A549 (cell line): ENCODE measurements around the gene GNAS-AS1. TPM values are rescaled to one million over a fixed set of nuclear protein-coding genes. Genes with fewer than 3 reads are reported as not detected.
"Not testable (repeated sequence)": the region's sequence is repeated elsewhere in the genome, so short reads cannot be mapped to it uniquely, and the experiment has no call there.

ENCODE experiments used
- ATAC-seq, 2 experiments: fragments of 200-7000 bp in 1 of 2; fragments of >200 bp in 1 of 2; cut with Nextera tagmentation in 1 of 2; cut with Tn5 transposase in 1 of 2; 3 replicates each; pipeline versions ENCODE4 v1.8.0 to v1.9.1; 2018 to 2020; ENCODE audit warnings: mild to moderate bottlenecking in 1 of 2, moderate library complexity in 1 of 2
- CTCF ChIA-PET: fragments of 300-600 bp; sonication (Branson Sonifier 250); formaldehyde crosslinking; extraction: SDS; loops from one replicate; lab custom pipeline; 2021; ENCODE audit warnings: antibody characterized with exemption, inconsistent platforms; lab: Yijun Ruan, JAX
- POLR2A ChIA-PET: fragments of 350-600 bp; formaldehyde crosslinking; extraction: SDS; loops from one replicate; lab custom pipeline; 2021; ENCODE audit warnings: antibody characterized with exemption, inconsistent platforms; lab: Yijun Ruan, JAX
- DNase-seq, 2 experiments: peaks; one replicate each; pipeline versions ENCODE4 v3.0.0 to v3.0.0-alpha.2; 2011 to 2016; ENCODE audit warnings: low read depth in 1 of 2, low spot score in 1 of 2
- FAIRE-seq: peaks from 2 replicates; lab custom pipeline; 2011; peaks lifted over from hg19 to GRCh38; lab: Jason Lieb, UNC
- H3K27ac ChIP-seq, 2 experiments: fragments of >200 bp; sonication (Bioruptor Twin); formaldehyde crosslinking; 3 replicates each; pipeline ENCODE4 v1.5.1; 2016 to 2017
- H3K4me1 ChIP-seq: fragments of >200 bp; sonication (Bioruptor Twin); formaldehyde crosslinking; 3 replicates; pipeline ENCODE4 v1.6.1; 2016
- H3K4me2 ChIP-seq: fragments of >200 bp; sonication (Bioruptor Twin); formaldehyde crosslinking; 3 replicates; pipeline ENCODE4 v1.6.1; 2016
- H3K4me3 ChIP-seq: fragments of >200 bp; sonication (Bioruptor Twin); formaldehyde crosslinking; 3 replicates; pipeline ENCODE4 v1.5.1; 2016
- H3K9me3 ChIP-seq: fragments of >200 bp; sonication (Bioruptor Twin); formaldehyde crosslinking; 3 replicates; pipeline ENCODE4 v1.6.1; 2016
- BHLHE40 ChIP-seq: IDR thresholded peaks from 2 replicates; pipeline ENCODE4 v1.6.1; 2012; ENCODE audit warnings: low read depth, low read length, inconsistent platforms
- CBX8 ChIP-seq: fragments of 200-600 bp; sonication (generic); IDR thresholded peaks from 2 replicates; pipeline ENCODE4 v1.6.1; 2016
- EHF ChIP-seq: fragments of 250-450 bp; sonication (Bioruptor Pico); IDR thresholded peaks from 2 replicates; pipeline ENCODE4 v1.5.0; 2020; ENCODE audit warnings: mild to moderate bottlenecking
- EP300 ChIP-seq, 2 experiments: fragments of >200 bp; sonication (Bioruptor Twin); formaldehyde crosslinking; IDR thresholded peaks; 2 replicates in 1 of 2; 3 replicates in 1 of 2; pipeline ENCODE4 v1.6.1; 2016 to 2017
- FOSB ChIP-seq: fragments of 250-450 bp; sonication (Bioruptor Pico); IDR thresholded peaks from 2 replicates; pipeline ENCODE4 v1.5.0; 2020; ENCODE audit warnings: mild to moderate bottlenecking, moderate library complexity
- FOSL2 ChIP-seq, 2 experiments: fragments of 450-650 bp in 1 of 2; fragments of >200 bp in 1 of 2; sonication (Bioruptor Twin) in 1 of 2; formaldehyde crosslinking; IDR thresholded peaks; 2 replicates each; pipeline versions ENCODE4 v1.5.0 to v1.6.1; 2016 to 2020; ENCODE audit warnings: mild to moderate bottlenecking in 1 of 2, moderate library complexity in 1 of 2
- FOXS1 ChIP-seq: fragments of 250-450 bp; sonication (Bioruptor Pico); IDR thresholded peaks from 2 replicates; pipeline ENCODE4 v1.5.0; 2020; ENCODE audit warnings: mild to moderate bottlenecking, moderate library complexity
- GATA3 ChIP-seq: IDR thresholded peaks from 2 replicates; pipeline ENCODE4 v1.6.1; 2012; ENCODE audit warnings: borderline replicate concordance
- HDAC2 ChIP-seq: fragments of 200-600 bp; sonication (generic); IDR thresholded peaks from 2 replicates; pipeline ENCODE4 v1.6.1; 2016
- HES2 ChIP-seq: fragments of >200 bp; sonication (Bioruptor Twin); formaldehyde crosslinking; IDR thresholded peaks from 2 replicates; pipeline ENCODE4 v1.6.1; 2016
- HOXB5 ChIP-seq: fragments of 250-450 bp; sonication (Bioruptor Pico); IDR thresholded peaks from 2 replicates; pipeline ENCODE4 v1.5.0; 2020; ENCODE audit warnings: mild to moderate bottlenecking, moderate library complexity
- KDM1A ChIP-seq: fragments of 200-600 bp; sonication (generic); IDR thresholded peaks from 2 replicates; pipeline ENCODE4 v1.6.1; 2016; ENCODE audit warnings: low read depth, mild to moderate bottlenecking
- NPAS2 ChIP-seq: fragments of 250-450 bp; sonication (Bioruptor Pico); IDR thresholded peaks from 2 replicates; pipeline ENCODE4 v1.8.0; 2022; ENCODE audit warnings: mild to moderate bottlenecking, moderate library complexity, borderline replicate concordance
- POLR2AphosphoS2 ChIP-seq: conservative IDR thresholded peaks from 2 replicates; pipeline ENCODE4 v1.6.1; 2012; ENCODE audit warnings: low read length, improper control_type of control experiment, inconsistent platforms
- RAD21 ChIP-seq, 2 experiments: fragments of >200 bp in 1 of 2; sonication (Bioruptor Twin) in 1 of 2; formaldehyde crosslinking in 1 of 2; IDR thresholded peaks in 1 of 2; conservative IDR thresholded peaks in 1 of 2; 2 replicates in 1 of 2; 3 replicates in 1 of 2; pipeline ENCODE4 v1.6.1; 2012 to 2018; ENCODE audit warnings: inconsistent platforms in 1 of 2
- RCOR1 ChIP-seq: fragments of 150-350 bp; IDR thresholded peaks from 2 replicates; pipeline ENCODE4 v1.6.1; 2014; ENCODE audit warnings: antibody characterized with exemption, low read length, low read depth
- SMC3 ChIP-seq: fragments of >200 bp; sonication (Bioruptor Twin); formaldehyde crosslinking; IDR thresholded peaks from 3 replicates; pipeline ENCODE4 v1.6.1; 2018; ENCODE audit warnings: inconsistent platforms
- TP53 ChIP-seq: fragments of 250-450 bp; sonication (Bioruptor Pico); IDR thresholded peaks from 2 replicates; pipeline ENCODE4 v1.5.0; 2021; ENCODE audit warnings: mild to moderate bottlenecking, moderate library complexity
- ZC3H11A ChIP-seq: fragments of 450-650 bp; IDR thresholded peaks from 2 replicates; pipeline ENCODE4 v1.6.1; 2014; ENCODE audit warnings: antibody characterized with exemption, mild to moderate bottlenecking
- ZFP36 ChIP-seq: fragments of 450-650 bp; IDR thresholded peaks from 2 replicates; pipeline ENCODE4 v1.6.1; 2014; ENCODE audit warnings: borderline replicate concordance; ENCODE audit not compliant: partially characterized antibody
- ZNF302 ChIP-seq: fragments of 250-450 bp; sonication (Bioruptor Pico); IDR thresholded peaks from 2 replicates; pipeline ENCODE4 v1.9.0; 2021; ENCODE audit warnings: inconsistent platforms, mild to moderate bottlenecking, moderate library complexity
- WGBS: methylation state at CpG from one replicate; pipeline ENCODE4 v1.1.6; 2017; ENCODE audit errors: missing lambda C conversion rate; 5-methylcytosine and 5-hydroxymethylcytosine counted together
- polyA plus RNA-seq, 4 experiments: library from polyadenylated mRNA; depleted of rRNA in 3 of 4; stranded (reverse); fragments of >200 nt; fragmentation: RNase III in 1 of 4; extraction: RNeasy Plus Mini Kit Qiagen cat#74134 plus additional on column Dnase treatment in 1 of 4; gene quantifications; 2 replicates in 3 of 4; 3 replicates in 1 of 4; pipeline ENCODE4 v1.2.3, GENCODE V29; 2011 to 2017
- TF ChIP-seq, protein P1 (sequence below): IDR thresholded peaks from 2 replicates; pipeline ENCODE4 v1.6.1; 2012; ENCODE audit warnings: low read depth, borderline replicate concordance
- TF ChIP-seq, protein P2 (sequence below): fragments of 450-650 bp; IDR thresholded peaks from 2 replicates; pipeline ENCODE4 v1.6.1; 2014; ENCODE audit warnings: antibody characterized with exemption

GNAS-AS1 gene
- polyA plus RNA-seq, 2 of the 4 experiments (the other 2 are of a cell fraction) = not detected

DNA sequence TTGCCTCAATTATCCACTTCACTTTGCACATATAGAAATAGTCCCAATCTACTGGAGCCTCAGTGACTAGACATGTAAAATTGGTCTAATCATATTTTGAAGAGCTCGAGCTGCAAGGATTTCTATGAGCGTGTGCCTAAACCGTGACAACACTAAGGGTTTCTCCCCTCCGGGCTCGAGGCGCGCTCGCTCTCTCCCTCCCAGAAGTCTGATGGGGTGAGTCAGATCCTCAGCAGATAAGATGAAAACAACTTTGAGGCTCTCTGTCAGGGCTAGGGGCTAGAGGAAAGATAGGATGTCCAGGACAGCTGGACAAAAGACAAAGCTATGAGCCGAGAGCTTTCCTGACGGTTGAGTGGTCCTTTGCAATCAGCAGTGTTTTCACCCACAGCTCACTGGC, 16.8 kb downstream of the GNAS-AS1 start:
- Histone ChIP-seq H3K27ac (no peak overlapping the region), H3K9me3 (0 out of 3 replicates have a peak, but pooled peaks cover 3% of the 10 kb centered on the region), H3K4me3 (no peak overlapping the region), H3K4me1 (no peaks in the 10 kb centered on the region), H3K4me2 (no peak overlapping the region)
- FAIRE-seq (no peak), DNase-seq (no peak), ATAC-seq (no peak)
- no peak for TF ChIP-seq BHLHE40
- TF ChIP-seq ZC3H11A = no peak
- TF ChIP-seq, protein P1, sequence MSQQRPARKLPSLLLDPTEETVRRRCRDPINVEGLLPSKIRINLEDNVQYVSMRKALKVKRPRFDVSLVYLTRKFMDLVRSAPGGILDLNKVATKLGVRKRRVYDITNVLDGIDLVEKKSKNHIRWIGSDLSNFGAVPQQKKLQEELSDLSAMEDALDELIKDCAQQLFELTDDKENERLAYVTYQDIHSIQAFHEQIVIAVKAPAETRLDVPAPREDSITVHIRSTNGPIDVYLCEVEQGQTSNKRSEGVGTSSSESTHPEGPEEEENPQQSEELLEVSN = no peak
- TF ChIP-seq, protein P2, sequence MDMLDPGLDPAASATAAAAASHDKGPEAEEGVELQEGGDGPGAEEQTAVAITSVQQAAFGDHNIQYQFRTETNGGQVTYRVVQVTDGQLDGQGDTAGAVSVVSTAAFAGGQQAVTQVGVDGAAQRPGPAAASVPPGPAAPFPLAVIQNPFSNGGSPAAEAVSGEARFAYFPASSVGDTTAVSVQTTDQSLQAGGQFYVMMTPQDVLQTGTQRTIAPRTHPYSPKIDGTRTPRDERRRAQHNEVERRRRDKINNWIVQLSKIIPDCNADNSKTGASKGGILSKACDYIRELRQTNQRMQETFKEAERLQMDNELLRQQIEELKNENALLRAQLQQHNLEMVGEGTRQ = no peak
- TF ChIP-seq TP53 (CRISPR knock-in tag) = no peak
- TF ChIP-seq FOXS1 = no peak
- no peak for TF ChIP-seq NPAS2 (CRISPR knock-in tag)
- TF ChIP-seq FOSB (CRISPR knock-in tag) = no peak
- no peak for TF ChIP-seq KDM1A
- TF ChIP-seq POLR2AphosphoS2 = no peak
- TF ChIP-seq ZNF302 = no peak
- TF ChIP-seq SMC3 = no peak
- TF ChIP-seq FOSL2 (IDR thresholded peaks at IDR 0.05) = no peak
- no peak for TF ChIP-seq FOSL2 (CRISPR knock-in tag; IDR thresholded peaks at IDR 0.05)
- no peak for TF ChIP-seq HOXB5 (CRISPR knock-in tag)
- no peak for TF ChIP-seq HES2
- ChIA-PET CTCF (interaction anchor here (0.6 to 1.5 kb wide), 7 partner anchors 10 to 662 kb away, joined by 3 to 5 read pairs (median 4); partner anchors contain the start of gene STX16), POLR2A (no interaction called here)
- 24% methylated on average over 10 of the region's 10 CpGs for WGBS

DNA sequence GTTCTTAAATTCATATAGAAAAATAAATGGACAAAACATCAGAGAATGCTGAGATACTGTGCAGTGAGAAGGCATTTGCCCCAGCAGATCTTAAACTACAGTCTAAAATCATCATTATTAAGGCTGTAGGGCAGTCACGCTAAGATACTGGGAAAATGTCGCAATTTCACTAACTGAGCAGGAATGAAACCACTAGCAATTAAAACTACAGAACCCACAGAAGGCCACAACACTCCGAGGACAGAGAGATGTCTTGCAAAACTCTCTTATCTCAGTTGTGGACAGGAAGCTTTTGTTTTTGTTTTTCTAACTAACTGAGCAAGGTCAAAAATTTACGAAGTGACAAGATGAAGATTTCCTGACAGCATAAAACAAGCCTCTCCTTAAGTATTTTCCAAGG, 18.2 kb downstream of the GNAS-AS1 start:
- POLR2A ChIA-PET = no interaction called here
- no peak overlapping the region for H3K27ac ChIP-seq
- DNase-seq (no peak), ATAC-seq (no peak), FAIRE-seq (no peak)
- no peak overlapping the region for H3K4me3 ChIP-seq
- CTCF ChIA-PET = no interaction called here
- no peaks in the 10 kb centered on the region for H3K4me1 ChIP-seq
- H3K9me3 ChIP-seq = 0 out of 3 replicates have a peak, but pooled peaks cover 3% of the 10 kb centered on the region
- TF ChIP-seq RCOR1 (no peak), HDAC2 (no peak), GATA3 (no peak), EP300 (IDR thresholded peaks at IDR 0.05) (no peak), RAD21 (conservative IDR thresholded peaks at IDR 0.05 in 1 of 2, IDR thresholded peaks at IDR 0.05 in 1 of 2) (no peak)
- WGBS = 35% methylated on average over 4 of the region's 4 CpGs
- no peak overlapping the region for H3K4me2 ChIP-seq

GRCh38 chr20:58829531-58829941, 21.2 kb downstream of the GNAS-AS1 start:
- DNase-seq = no peak
- TF ChIP-seq CBX8 = no peak
- no peak for TF ChIP-seq EHF
- no peak for TF ChIP-seq ZC3H11A
- no peak for TF ChIP-seq ZFP36
- TF ChIP-seq, all 56 proteins: peak for 0
- Histone ChIP-seq H3K4me1 (no peaks in the 10 kb centered on the region), H3K4me2 (no peak overlapping the region), H3K27ac (no peak overlapping the region), H3K4me3 (no peak overlapping the region), H3K9me3 (0 out of 3 replicates have a peak, but pooled peaks cover 3% of the 10 kb centered on the region)
- FAIRE-seq = no peak
- ATAC-seq = no peak
- POLR2A ChIA-PET = no interaction called here
- 26% methylated on average over 6 of the region's 6 CpGs for WGBS
- CTCF ChIA-PET = interaction anchor here (1.4 to 2.0 kb wide), 2 partner anchors 10 to 15 kb away, joined by 3 to 13 read pairs; no protein-coding TSS in a partner anchor

DNA sequence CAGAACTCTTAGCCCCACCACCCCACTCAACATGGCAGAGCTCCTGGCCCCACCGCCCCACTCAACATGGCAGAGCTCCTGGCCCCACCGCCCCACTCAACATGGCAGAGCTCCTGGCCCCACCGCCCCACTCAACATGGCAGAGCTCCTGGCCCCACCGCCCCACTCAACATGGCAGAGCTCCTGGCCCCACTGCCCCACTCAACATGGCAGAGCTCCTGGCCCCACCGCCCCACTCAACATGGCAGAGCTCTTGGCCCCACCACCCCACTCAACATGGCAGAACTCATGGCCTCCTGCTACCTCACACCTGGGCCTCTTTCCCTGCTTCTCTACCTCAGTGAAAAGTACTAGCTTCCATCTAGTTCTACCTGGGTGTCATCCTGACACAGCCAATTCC, 21.9 kb downstream of the GNAS-AS1 start:
- H3K9me3 ChIP-seq, H3K4me3 ChIP-seq, ATAC-seq, H3K27ac ChIP-seq, DNase-seq, POLR2A ChIA-PET, H3K4me2 ChIP-seq, H3K4me1 ChIP-seq, FAIRE-seq: not testable (repeated sequence)
- no CpG with 5 or more reads among the region's 5 CpGs for WGBS
- CTCF ChIA-PET = interaction anchor here (1.3 to 2.0 kb wide), 3 partner anchors 11 to 178 kb away, joined by 3 to 13 read pairs (median 4); partner anchors contain the start of gene STX16
